ELF-1 (cell line): Measurements from ENCODE around the gene CAPN11.

Experiments
- DNase-seq: peaks from one replicate; pipeline ENCODE4 v3.0.0-alpha.2; 2016; ENCODE audit warnings: low read depth, low spot score

CAPN11 gene

GRCh38 chr6:44154067-44154466 lies 4.6 kb upstream of the CAPN11 start:
- no peak for DNase-seq

DNA sequence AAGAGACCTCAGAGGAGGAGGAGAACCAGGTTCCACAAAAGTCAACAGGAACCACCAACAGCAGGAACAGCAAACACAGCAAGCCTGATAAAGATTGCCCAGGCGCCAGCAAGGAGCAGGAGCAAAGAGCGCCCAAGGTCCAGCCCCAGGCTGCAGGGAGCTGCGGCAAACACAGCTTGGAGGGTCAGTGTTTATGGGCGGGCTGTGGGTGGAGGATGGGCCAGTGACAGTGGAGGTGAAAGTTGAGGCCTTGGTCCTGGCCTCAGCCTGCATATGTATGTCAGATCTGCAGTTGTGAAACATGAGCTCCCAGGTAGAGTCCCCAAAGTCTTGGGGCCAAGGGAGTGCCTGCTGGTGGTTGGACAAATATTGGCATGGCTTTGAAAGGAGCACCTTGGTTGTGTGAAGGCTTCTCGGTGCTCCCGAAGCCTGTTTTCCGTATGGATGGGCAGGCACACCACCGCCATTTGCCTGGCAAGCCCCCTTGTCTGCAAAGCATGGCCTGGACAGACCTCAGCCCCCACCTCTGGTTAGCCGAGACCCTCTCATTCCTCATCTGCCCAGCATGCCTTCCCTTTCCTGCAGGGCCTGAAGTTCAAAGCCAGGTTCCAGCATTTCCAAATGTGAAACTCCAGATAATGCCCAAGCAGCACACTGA lies 2.0 kb upstream of the CAPN11 start:
- peak; percentile 76 for DNase-seq

DNA sequence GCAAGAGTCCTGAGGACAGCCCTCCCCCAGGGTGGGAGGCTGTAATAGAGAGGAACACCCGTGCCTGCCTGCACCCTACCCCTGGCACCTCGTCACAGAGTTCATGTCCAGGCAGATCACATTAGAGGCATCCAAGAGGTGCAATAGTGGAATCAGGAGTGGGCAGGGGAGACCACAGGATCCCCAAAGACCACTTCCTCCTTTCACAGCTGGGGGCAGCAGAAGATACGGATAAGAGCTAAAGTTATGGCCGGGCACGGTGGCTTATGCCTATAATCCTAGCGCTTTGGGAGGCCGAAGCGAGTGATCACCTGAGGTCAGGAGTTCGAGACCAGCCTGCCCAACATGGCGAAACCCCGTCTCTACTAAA lies 1.5 kb upstream of the CAPN11 start:
- no peak for DNase-seq

GRCh38 chr6:44161997-44162338 lies 3.3 kb downstream of the CAPN11 start:
- DNase-seq: no peak

DNA sequence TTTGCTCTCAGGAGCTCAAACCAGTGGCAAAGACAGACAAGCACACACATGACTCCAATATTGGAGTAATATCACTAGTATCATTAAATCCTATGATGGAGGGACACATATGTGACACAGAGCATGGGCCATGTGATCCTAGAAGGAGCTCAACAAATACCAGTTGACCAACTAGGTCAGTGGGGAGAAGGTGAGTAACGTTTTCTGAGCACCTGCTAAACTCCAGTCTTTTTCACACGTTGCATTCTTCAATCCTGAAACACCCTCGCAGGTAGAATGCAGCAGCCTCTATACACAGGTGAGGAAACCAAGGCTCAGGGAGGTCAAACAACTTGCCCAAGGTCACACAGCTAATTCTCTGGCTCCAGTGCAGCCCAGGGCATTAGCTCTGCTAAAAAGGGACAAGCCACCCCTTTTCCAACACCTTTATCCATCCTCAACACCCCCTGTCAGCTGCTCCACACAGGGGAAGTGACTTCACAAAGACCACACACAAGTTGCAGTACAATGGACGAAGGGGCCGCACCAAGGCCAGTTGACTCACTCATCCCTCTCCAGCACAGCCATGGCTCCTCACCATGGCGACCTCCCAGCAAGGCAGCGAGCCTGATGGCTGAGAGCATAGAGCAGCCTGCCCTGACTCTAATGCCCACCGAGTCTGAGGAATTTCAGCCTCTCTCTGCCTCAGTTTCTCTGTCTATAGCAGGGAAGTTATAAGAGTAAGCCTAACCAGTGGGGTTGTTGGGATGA lies 4.4 kb downstream of the CAPN11 start:
- no peak for DNase-seq

GRCh38 chr6:44166116-44166515 lies 7.5 kb downstream of the CAPN11 start:
- DNase-seq: no peak

DNA sequence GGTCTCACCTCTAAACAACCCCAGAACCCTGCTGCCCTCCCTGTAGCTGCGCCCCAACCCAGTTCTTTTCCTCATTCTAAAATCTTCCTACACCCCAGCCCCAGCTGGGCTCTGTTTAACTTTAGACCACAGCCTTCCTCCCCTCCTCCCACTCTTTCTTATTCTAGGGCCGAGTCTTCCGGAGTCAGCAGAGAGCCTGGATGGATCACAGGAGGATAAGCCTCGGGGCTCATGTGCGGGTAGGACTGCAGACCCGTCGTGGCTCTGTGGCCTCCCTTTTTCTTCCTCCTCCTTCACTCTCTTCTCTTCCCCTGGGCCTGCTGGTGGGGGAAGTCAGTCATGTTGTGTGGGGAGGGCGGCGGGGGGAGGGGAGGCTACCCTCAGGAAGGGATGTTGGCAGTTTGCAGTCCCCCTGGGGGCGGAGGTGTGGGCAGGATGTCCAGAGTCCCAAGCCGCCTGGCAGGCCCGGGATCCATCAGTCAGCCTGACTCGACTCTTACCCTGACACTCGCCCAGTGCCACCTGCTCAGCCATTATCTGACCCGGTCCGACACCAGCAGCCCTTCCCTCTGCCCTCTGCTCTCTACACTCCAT lies 8.1 kb downstream of the CAPN11 start:
- peak; percentile 79 for DNase-seq

DNA sequence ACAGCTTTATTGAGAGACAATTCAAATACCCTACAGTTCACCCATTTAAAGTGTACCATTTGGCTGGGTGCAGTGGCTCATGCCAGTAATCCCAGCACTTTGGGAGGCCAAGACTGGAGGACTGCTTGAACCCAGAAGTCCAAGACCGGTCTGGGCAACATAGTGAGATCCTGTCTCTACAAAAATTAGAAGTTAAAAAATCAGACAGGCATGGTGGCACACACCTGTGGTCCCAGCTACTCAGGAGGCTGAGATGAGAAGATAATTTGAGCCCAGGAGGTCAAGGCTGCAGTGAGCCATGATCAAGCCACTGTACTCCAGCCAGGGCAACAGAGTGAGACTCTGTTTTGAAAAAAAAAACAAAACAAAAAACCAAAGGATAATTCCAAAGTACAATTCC lies 8.9 kb downstream of the CAPN11 start:
- no peak for DNase-seq

DNA sequence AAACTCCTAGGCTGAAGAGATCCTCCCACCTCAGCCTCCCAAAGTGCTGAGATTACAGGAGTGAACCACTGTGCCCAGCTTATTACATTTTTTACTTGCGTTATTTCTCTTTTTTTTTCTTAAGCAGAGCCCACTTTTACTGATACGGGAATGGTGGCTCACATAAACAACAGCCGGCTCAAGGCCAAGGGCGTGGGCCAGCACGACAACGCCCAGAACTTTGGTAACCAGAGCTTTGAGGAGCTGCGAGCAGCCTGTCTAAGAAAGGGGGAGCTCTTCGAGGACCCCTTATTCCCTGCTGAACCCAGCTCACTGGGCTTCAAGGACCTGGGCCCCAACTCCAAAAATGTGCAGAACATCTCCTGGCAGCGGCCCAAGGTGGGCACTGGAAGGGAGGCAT lies 10.5 kb downstream of the CAPN11 start:
- DNase-seq: no peak

DNA sequence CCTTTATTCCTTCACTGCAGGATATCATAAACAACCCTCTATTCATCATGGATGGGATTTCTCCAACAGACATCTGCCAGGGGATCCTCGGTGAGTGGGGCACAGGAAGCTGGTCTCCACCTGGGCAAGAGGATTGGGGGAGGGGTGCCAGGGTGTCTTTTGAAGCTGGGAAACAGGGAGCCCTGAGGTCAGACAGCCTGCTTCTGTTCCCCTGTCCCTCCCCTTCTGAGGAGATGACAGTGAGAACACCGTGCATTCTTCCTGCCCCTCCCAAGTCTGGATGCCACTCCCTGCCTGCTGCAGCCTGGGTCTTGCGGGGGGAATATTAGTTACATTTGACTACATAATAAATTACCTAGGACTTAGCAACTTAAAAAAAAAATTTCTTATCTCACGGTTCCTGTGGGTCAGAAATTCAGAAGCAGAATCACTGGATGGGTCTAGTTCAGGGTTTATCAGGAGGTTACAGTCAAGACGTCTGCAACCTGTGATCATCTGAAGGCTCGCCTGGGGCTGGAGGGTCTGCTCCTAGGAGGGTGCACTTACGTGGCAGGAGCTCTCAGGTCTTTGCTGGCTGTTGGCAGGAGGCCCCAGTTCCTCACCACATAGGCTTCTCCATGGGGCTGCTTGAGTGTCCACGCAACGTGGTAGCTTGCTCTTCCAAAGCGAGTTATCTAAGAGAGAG lies 11.4 kb downstream of the CAPN11 start:
- no peak for DNase-seq

DNA sequence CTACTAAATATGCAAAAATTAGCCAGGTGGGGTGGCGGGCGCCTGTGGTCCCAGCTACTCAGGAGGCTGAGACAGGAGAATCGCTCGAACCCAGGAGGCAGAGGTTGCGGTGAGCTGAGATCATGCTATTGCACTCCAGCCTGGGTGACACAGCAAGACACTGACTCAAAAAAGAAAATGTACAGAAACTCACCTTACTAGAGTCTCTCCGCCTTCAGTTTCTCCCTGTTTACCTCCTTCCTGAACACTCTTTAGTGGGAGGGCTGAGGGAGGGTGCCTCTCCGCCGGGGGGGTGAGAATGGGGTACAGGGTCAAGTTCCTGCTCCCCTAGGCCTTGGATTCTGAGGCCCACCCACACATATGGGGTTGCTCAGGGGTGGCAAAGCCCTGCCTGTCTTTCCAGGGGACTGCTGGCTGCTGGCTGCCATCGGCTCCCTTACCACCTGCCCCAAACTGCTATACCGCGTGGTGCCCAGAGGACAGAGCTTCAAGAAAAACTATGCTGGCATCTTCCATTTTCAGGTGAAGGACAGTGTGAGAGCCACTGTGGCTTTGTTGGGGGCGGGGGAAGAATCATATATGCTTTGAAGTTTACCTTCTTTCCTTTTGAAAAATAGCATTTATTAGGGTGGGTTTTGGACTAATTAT lies 13.4 kb downstream of the CAPN11 start:
- DNase-seq: no peak

- DNase-seq: peak; percentile 86
Measured at GRCh38 chr6:44172731-44173500, 14.3 kb downstream of the CAPN11 start.

DNA sequence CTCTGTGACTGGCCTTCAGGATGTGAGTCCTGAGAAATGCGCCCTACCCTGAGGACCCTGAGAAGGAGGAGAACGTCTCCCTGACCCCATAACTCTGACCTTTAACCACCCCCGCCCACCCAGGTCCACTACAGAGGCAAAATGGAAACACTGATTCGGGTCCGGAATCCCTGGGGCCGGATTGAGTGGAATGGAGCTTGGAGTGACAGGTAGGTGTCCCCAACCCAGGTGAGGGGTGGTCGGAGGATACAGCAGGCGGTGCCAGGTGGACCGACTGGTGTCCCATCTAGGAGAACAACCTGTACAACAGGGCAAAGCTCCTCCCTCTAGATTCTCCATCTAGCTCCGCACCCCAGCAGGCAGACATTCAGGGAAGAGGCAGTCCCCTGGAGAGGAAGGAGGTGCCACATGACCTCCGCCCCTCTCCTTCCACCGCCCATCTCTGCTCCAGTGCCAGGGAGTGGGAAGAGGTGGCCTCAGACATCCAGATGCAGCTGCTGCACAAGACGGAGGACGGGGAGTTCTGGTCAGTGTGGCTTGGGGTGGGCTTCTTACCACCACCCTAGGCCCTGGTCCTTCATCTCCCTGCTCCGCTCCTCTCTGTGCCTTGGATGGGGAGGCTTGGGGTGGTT lies 17.6 kb downstream of the CAPN11 start:
- DNase-seq: no peak

DNA sequence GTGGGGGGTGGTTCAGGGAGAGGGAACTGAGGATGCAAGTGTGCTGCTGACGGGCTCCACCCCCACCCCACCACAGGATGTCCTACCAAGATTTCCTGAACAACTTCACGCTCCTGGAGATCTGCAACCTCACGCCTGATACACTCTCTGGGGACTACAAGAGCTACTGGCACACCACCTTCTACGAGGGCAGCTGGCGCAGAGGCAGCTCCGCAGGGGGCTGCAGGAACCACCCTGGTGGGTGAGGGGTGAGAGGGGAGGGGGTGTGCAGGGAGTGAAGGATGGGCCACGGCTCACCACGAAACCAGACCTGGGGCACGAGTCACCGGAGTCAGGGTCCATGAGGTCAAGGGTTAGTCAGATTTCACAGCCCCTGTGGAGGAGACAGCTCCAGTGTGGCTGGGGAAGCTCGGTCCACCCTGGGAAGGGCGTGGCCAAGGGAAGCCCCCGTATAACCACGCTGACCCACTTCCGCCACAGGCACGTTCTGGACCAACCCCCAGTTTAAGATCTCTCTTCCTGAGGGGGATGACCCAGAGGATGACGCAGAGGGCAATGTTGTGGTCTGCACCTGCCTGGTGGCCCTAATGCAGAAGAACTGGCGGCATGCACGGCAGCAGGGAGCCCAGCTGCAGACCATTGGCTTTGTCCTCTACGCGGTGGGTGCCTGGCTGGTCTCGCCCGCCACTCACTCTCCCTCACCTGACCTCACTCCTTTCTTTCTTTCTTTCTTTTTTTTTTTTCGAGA lies 18.3 kb downstream of the CAPN11 start:
- DNase-seq: no peak

- DNase-seq: peak; percentile 89
Measured at GRCh38 chr6:44177691-44178423, 19.2 kb downstream of the CAPN11 start.

DNA sequence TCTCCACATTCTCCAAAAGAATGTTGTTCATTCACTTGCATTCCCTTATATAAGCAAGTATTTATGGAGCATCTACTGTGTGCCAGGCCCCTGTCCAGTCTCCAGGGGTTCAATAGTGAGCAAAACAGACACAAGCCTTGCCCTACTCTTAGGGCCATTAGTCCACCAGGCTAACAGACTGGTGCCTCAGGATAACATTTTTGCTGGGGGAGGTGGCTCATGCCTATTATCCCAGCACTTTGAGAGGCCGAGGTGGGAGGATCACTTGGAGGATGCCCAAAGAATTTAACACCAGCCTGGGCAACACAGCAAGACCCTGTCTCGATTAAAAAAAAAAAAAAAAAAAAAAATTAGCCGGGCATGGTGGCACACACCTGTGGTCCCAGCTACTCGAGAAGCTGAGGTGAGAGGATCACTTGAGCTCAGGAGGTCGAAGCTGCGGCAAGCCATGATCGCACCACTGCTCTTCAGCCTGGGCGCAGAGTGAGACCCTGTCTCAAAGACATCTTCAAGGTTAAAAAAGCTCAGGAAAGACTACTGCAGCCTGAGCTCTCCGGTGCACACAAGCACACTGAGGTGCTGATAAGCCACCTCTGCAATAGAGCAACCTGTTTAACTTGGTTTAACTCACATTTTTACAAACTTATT lies 19.9 kb downstream of the CAPN11 start:
- no peak for DNase-seq

- no peak for DNase-seq
Measured at GRCh38 chr6:44179072-44179536, 20.5 kb downstream of the CAPN11 start.

DNA sequence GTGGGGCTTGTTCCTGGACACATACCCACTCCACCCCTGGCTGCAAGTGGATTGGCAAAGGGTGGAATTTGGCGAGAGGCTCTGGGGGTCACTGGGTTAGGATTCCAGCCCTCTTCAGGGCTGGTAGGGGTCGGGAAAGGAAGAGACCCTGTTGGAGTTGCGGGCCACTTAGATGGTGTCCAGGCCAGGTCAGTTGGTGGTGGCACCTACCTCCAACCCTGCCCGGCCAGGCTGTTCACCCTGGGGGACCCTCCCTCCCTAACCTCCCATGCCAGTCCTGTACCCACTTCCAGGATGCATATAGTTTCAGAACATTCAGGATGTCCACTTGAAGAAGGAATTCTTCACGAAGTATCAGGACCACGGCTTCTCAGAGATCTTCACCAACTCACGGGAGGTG lies 21.0 kb downstream of the CAPN11 start:
- DNase-seq: no peak

GRCh38 chr6:44180406-44180805 lies 21.8 kb downstream of the CAPN11 start:
- no peak for DNase-seq
